Measurements from ENCODE around the gene MORN5.

MORN5 gene

DNA sequence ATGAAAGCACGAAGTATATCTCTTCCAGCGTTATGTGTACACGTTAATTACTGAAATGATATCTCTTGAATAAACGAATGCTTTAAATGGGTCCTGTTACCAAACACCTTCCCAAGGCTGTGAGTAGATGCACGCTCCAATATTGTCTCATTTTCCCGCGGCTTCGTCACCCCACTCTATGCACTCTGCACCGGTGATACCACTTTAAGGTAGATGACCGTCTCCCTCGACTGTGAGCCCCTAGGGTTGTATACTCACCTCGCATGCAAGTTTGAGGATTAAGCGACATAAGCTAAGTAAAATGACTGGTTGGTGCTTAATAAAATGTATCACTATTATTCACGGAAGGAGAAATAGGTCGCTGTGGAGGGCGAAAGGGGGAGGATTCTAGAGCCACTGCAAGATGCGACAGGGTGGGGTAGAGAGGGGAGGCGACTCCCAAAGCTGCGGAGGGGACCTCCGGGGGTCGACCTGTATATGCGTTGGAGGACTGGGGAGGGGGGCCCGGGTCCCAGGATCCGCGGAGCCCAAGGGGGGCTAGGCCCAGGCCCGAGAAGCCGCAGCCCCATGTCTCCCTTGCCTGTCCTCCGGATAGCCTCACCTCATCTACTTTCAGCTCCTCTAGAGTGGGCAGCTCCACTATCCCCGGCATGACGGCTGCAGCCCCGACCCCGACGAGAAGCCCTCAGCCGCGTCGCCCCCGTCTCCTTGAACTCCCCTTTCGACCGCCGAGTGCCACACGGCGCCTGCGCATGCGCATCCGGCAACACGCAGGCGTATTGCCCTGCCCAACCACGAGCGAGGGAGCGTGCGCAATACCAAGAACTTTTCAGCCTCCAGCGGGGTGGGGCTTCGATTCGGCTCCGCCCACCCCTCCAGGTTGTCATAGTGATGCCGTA is at the start of gene MORN5, which contains the start of gene NDUFA8:
MORN5 (plus strand) TSS at position 883 of the 899 bp plus-strand sequence. CDS start 65 bp downstream, outside the sequence.
NDUFA8 (minus strand) TSS at position 754 of the 899 bp plus-strand sequence; CDS start at position 652, 102 bp downstream.
- peak; percentile 14 for TF ChIP-seq CTCF (IDR thresholded peaks at IDR 0.05; ENCODE audit: insufficient read depth, low read depth, low read length, missing control alignments)
- H3K4me3 ChIP-seq (ENCODE audit: low read length): peak within 1 kb of the TSS; percentile 85
- peak; percentile 96 for DNase-seq (ENCODE audit: low read depth)

DNA sequence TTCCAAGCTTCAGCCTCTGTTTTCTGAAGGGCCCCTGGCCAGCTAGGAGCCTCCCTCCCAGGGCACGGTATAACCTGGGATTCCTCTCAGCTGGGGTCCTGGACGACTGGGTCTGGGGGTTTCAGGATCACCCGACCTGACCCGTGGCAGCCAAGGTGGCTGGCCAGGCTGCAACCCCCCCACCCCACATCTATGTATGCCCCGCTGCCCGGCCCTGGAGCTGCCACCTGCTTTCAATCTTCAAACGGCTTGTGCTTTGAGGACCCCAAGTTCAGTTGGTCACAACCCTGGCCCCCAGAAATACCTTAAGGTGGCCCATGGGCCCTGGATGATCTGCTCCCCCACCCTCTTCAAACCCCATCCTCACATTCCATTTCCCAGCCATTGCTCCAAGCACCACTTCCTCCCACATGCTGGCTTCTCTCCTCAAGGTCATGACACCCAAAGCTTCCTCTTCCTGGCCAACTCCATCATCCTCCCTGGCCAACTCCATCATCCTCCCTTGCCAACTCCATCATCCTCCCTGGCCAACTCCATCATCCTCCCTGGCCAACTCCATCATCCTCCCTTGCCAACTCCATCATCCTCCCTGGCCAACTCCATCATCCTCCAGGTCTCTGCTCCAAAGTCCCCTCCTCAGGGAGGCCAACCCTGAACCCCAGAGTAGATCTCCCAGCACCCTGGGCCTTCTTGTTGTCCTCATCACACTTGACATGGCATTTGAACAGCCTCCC is 49.4 kb upstream of the MORN5 start:
- no peak for TF ChIP-seq CTCF (IDR thresholded peaks at IDR 0.05; ENCODE audit: insufficient read depth, low read depth, low read length, missing control alignments)
- no peak for DNase-seq (ENCODE audit: low read depth)
- H3K4me3 ChIP-seq (ENCODE audit: low read length): no peak overlapping the region

GRCh38 chr9:122111413-122112085 is 48.2 kb upstream of the MORN5 start:
- H3K4me3 ChIP-seq (ENCODE audit: low read length): no peak overlapping the region
- no peak for DNase-seq (ENCODE audit: low read depth)
- TF ChIP-seq CTCF (IDR thresholded peaks at IDR 0.05; ENCODE audit: insufficient read depth, low read depth, low read length, missing control alignments): no peak

GRCh38 chr9:122112238-122112637 is 47.5 kb upstream of the MORN5 start:
- no peak for DNase-seq (ENCODE audit: low read depth)
- no peak for TF ChIP-seq CTCF (IDR thresholded peaks at IDR 0.05; ENCODE audit: insufficient read depth, low read depth, low read length, missing control alignments)
- H3K4me3 ChIP-seq (ENCODE audit: low read length): no peak overlapping the region

DNA sequence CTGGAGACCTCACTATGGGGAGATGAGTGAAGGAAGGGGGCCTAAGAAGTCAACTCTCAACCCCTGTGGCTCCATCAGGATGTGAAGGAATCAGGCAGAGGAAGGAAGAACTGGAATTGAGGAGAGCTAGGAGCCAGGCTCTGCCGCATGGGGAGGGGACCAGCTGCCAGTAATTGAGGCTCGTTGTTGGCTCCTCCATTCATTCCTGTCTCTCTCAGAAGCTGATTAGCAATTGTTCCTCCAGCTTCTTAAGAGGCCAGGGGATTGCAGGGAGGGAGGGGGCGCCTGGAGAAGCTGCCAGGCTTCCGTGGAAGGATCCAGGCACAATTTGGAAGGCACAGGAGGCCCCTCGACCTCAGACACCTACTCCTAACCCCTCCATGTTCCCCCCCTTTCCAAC is 46.1 kb upstream of the MORN5 start:
- no peak for TF ChIP-seq CTCF (IDR thresholded peaks at IDR 0.05; ENCODE audit: insufficient read depth, low read depth, low read length, missing control alignments)
- H3K4me3 ChIP-seq (ENCODE audit: low read length): no peak overlapping the region
- DNase-seq (ENCODE audit: low read depth): no peak

DNA sequence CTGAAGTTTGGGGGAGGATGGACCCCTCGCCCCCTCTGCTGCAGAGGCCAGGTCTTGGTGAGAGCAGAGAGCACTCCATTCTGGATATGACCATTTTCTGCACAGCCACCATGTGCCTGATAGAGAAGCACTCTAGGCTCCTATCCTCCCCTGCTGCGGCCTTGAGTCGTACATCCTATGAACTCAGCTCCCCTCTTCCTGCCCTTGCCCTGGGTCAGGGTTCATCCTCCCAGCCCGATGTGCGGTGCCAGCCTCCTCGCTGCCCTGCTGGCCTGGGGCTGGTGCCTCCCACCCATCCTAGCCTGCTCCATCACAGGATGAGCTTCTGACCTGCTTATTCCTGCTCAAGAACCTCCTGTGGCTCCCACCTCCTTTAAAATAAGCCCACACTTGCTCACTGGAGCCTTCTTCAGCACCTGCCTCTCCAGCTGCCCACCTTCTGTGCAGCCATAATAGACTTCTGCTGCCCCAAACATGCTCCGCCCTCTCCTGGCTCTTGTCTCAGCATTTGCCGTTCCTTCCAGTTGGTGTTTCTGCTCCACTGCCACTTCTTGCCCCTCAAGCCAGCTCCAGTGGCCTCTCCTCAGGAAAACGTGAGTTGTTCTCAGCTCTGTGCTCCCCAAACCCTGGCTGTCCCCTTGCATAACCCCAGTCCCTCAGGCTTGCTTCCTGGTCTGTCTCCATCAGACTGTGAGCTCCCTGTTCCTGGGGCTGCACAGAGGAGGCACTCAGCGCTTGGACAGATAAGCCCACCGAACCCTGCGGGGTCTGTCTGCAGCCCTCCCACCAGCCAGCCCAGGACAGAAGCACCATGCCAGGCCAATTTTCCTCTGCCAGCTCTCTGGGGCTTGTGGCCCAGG is 44.3 kb upstream of the MORN5 start:
- no peak for DNase-seq (ENCODE audit: low read depth)
- H3K4me3 ChIP-seq (ENCODE audit: low read length): no peak overlapping the region
- no peak for TF ChIP-seq CTCF (IDR thresholded peaks at IDR 0.05; ENCODE audit: insufficient read depth, low read depth, low read length, missing control alignments)
